ENCODE results near the gene C10orf90. TPM values are rescaled to one million over a fixed set of nuclear protein-coding genes. Genes with fewer than 3 reads are reported as not detected.
"Not testable (repeated sequence)": the region's sequence is repeated elsewhere in the genome, so short reads cannot be mapped to it uniquely, and the experiment has no call there.

C10orf90 gene
- total RNA-seq, 1 donor from 2014 or later = not detected

DNA sequence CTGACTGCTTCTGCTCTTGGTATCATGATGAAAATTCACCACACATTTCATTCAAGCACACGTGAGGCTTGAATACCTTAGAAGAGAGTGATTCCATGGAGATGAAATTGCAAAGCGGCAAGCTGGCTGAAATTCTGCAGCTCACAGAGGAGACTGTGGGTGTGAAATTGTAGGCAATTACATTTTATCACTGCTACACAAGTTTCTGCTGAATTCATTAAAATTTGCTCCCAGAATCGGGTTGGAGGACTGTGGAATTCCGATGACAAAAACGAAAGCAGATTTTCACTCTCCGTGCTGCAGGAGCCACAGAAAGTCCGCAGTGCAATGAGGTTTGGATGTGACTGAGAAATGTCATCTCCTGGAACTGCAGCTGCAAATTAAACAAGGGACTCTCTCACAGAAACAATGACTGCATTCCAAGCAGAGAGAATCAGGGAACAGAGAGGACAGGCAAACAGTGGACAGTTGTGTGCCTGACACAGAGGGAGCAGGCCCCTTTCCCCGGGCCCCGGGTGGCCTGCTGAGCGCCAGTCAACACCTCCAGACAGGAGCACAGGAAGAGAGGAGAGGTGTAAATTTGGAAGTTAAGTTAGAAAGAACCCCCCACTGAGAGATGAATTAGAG lies 109.1 kb downstream of the C10orf90 start:
- intact Hi-C loops (cut with micrococcal nuclease) = no loop called here
- H3K27ac Mint-ChIP-seq = no peak overlapping the region

GRCh38 chr10:126558881-126559280 lies 111.6 kb downstream of the C10orf90 start:
- peaks cover 2% of the 10 kb centered on the region for H3K9me3 Mint-ChIP-seq
- no peaks in the 10 kb centered on the region for H3K27me3 Mint-ChIP-seq
- no peaks in the 10 kb centered on the region for H3K4me1 Mint-ChIP-seq
- ChIA-PET POLR2A (no interaction called here), CTCF (no interaction called here)
- no peak overlapping the region for H3K27ac Mint-ChIP-seq
- TF ChIP-seq CTCF (IDR thresholded peaks at IDR 0.05) = no peak
- H3K4me3 Mint-ChIP-seq = no peak overlapping the region
- DNase-seq = no peak
- intact Hi-C loops (cut with micrococcal nuclease) = no loop called here
- ATAC-seq (ENCODE audit: low read depth) = no peak
- no peaks in the 10 kb centered on the region for H3K36me3 Mint-ChIP-seq (ENCODE audit: low read depth)

More for the DNA sequence above, 109.1 kb downstream of the C10orf90 start:
- no peaks in the 10 kb centered on the region for H3K9me3 Mint-ChIP-seq
- CTCF ChIA-PET = no interaction called here
- H3K4me1 Mint-ChIP-seq = no peaks in the 10 kb centered on the region
- no peaks in the 10 kb centered on the region for H3K36me3 Mint-ChIP-seq (ENCODE audit: low read depth)
- DNase-seq (no peak), ATAC-seq (ENCODE audit: low read depth) (no peak)
- POLR2A ChIA-PET = no interaction called here
- no peak for TF ChIP-seq CTCF (IDR thresholded peaks at IDR 0.05)
- no peaks in the 10 kb centered on the region for H3K27me3 Mint-ChIP-seq
- H3K4me3 Mint-ChIP-seq = no peak overlapping the region

GRCh38 chr10:126551202-126551601 lies 119.3 kb downstream of the C10orf90 start:
- no peak for DNase-seq
- no peaks in the 10 kb centered on the region for H3K27me3 Mint-ChIP-seq
- intact Hi-C loops (cut with micrococcal nuclease) = no loop called here
- ChIA-PET POLR2A (no interaction called here), CTCF (no interaction called here)
- no peaks in the 10 kb centered on the region for H3K36me3 Mint-ChIP-seq (ENCODE audit: low read depth)
- ATAC-seq (ENCODE audit: low read depth) = no peak
- no peaks in the 10 kb centered on the region for H3K4me1 Mint-ChIP-seq
- H3K27ac Mint-ChIP-seq = no peak overlapping the region
- peaks cover 4% of the 10 kb centered on the region for H3K9me3 Mint-ChIP-seq
- no peak for TF ChIP-seq CTCF (IDR thresholded peaks at IDR 0.05)
- no peak overlapping the region for H3K4me3 Mint-ChIP-seq

GRCh38 chr10:126550586-126550985 lies 119.9 kb downstream of the C10orf90 start:
- H3K36me3 Mint-ChIP-seq (ENCODE audit: low read depth); intact Hi-C loops (cut with micrococcal nuclease); H3K9me3 Mint-ChIP-seq; DNase-seq; H3K4me1 Mint-ChIP-seq; H3K27me3 Mint-ChIP-seq; H3K27ac Mint-ChIP-seq; ATAC-seq (ENCODE audit: low read depth); H3K4me3 Mint-ChIP-seq; POLR2A ChIA-PET; CTCF ChIA-PET: not testable (repeated sequence)

DNA sequence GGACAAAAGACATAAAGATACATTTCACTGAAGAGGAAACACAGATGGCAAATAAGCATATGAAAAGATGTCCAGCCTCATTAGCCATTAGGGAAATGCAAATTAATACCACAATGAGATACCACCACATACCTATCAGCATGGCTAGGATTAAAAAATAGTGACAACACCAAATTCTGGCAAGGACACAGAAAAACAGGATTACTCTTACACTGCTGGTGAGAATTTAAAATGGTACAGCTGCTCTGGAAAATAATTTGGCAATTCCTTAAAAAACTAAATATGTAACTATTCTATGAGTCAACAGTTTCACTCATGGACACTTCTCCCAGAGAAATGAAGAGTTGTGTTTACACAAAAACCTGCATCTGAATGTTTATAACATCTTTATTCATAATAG lies 121.1 kb downstream of the C10orf90 start:
- DNase-seq = no peak
- H3K4me3 Mint-ChIP-seq = no peak overlapping the region
- POLR2A ChIA-PET = no interaction called here
- no peak overlapping the region for H3K27ac Mint-ChIP-seq
- H3K36me3 Mint-ChIP-seq (ENCODE audit: low read depth) = no peaks in the 10 kb centered on the region
- H3K9me3 Mint-ChIP-seq = peaks cover 4% of the 10 kb centered on the region
- H3K4me1 Mint-ChIP-seq = no peaks in the 10 kb centered on the region
- TF ChIP-seq CTCF (IDR thresholded peaks at IDR 0.05) = no peak
- no peak for ATAC-seq (ENCODE audit: low read depth)
- intact Hi-C loops (cut with micrococcal nuclease) = no loop called here
- no peaks in the 10 kb centered on the region for H3K27me3 Mint-ChIP-seq
- CTCF ChIA-PET = no interaction called here

DNA sequence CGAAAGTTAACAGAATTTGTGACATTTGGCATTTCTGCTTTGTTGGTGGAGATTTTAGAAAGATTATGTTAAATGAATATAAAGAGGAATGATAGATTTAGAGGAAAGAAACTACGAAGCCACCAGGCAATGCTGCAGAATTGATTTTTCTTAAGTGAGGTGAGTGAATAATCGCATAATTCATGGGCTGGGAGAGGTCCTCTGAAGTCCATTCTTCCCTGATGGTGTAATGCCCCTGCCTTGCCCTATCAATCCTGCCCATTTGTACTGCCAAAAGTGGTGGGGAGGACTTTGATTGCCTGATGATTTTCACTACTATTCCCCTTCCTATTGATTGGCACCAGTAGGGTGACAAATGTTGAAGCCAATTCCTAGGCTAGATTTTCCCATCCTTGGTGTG lies 125.9 kb downstream of the C10orf90 start:
- no peak for DNase-seq
- H3K4me1 Mint-ChIP-seq = no peaks in the 10 kb centered on the region
- CTCF ChIA-PET = no interaction called here

More for the DNA sequence above, 125.9 kb downstream of the C10orf90 start:
- no peaks in the 10 kb centered on the region for H3K27me3 Mint-ChIP-seq
- H3K9me3 Mint-ChIP-seq = no peaks in the 10 kb centered on the region
- POLR2A ChIA-PET = no interaction called here
- TF ChIP-seq CTCF (IDR thresholded peaks at IDR 0.05) = no peak
- no peaks in the 10 kb centered on the region for H3K36me3 Mint-ChIP-seq (ENCODE audit: low read depth)
- H3K27ac Mint-ChIP-seq = no peak overlapping the region
- no peak overlapping the region for H3K4me3 Mint-ChIP-seq
- no peak for ATAC-seq (ENCODE audit: low read depth)
- intact Hi-C loops (cut with micrococcal nuclease) = no loop called here
